ENCODE results near the gene CNNM2.

- TF ChIP-seq CTCF (IDR thresholded peaks at IDR 0.05) (no peak), POLR2A (IDR thresholded peaks at IDR 0.05) (no peak)
Measured at GRCh38 chr10:103038570-103038969, 120.5 kb downstream of the CNNM2 start.
